Measurements from ENCODE around the gene KDM3B. TPM values are rescaled to one million over a fixed set of nuclear protein-coding genes. Genes with fewer than 3 reads are reported as not detected.
A peak's percentile ranks its signal among the peaks of the same experiment; 100 is the strongest.

KDM3B gene
- total and polyA plus RNA-seq, 2 of the 8 experiments (the other 6 are each of a cell fraction or from before 2014, with no cell fraction given) = 27.1 to 78.1 TPM

GRCh38 chr5:138369261-138369660 lies 16.8 kb downstream of the KDM3B start:
- H3K79me1 ChIP-seq (ENCODE audit: low read depth, low read length) = peaks cover 5% of the 10 kb centered on the region; the same call in 1 of the 2 replicates
- H3K56ac ChIP-seq (replicated peaks; ENCODE audit: insufficient read length, low read depth, low read length) = no peak overlapping the region
- DNase-seq (ENCODE audit: low read depth in 1 of 2, low spot score in 2 of 2) (no peak), FAIRE-seq (no peak)
- no peak overlapping the region for H4K91ac ChIP-seq (replicated peaks; ENCODE audit: insufficient read length, low read length)
- no peak overlapping the region for H2BK120ac ChIP-seq (replicated peaks; ENCODE audit: low read depth, low read length)
- H3K9ac ChIP-seq (replicated peaks in 1 of 4; ENCODE audit: extremely low read depth in 1 of 4, low read depth in 3 of 4, low read length in 3 of 4) = peak overlapping the region in 1 of 4 experiments; percentile 32; a peak in 1 of 7 replicates
- no peak overlapping the region for H3K14ac ChIP-seq (ENCODE audit: insufficient read length)
- no peaks in the 10 kb centered on the region for H3K23me2 ChIP-seq (ENCODE audit: low read depth, low read length)
- CTCF ChIA-PET (ENCODE audit: partially characterized antibody) = interaction anchor here (0.6 to 6.5 kb wide), 3 partner anchors 16 to 163 kb away, joined by 3 to 63 read pairs (median 3); partner anchors contain the start of gene KDM3B
- no peaks in the 10 kb centered on the region for H3K9me3 ChIP-seq (ENCODE audit: insufficient read depth in 2 of 2, low read depth in 1 of 2, low read length in 1 of 2)
- H2AK5ac ChIP-seq (ENCODE audit: low read depth, low read length) = no peak overlapping the region
- H3K27ac ChIP-seq (ENCODE audit: low read depth, low read length) = no peak overlapping the region
- no peaks in the 10 kb centered on the region; a peak in 1 of 8 replicates for H3K36me3 ChIP-seq (ENCODE audit: control insufficient read depth in 2 of 4, insufficient read depth in 4 of 4, low read length in 3 of 4)
- no peak overlapping the region for H2BK12ac ChIP-seq (ENCODE audit: low read depth, low read length)
- POLR2A ChIA-PET (ENCODE audit: partially characterized antibody) = interaction anchor here (5.1 kb wide), 1 partner anchor 16 kb away, joined by 26 read pairs; the partner anchor contains the start of gene KDM3B
- no peak overlapping the region for H4K8ac ChIP-seq (ENCODE audit: extremely low read depth, insufficient read depth, low read length)
- peaks cover 0 to 7% of the 10 kb centered on the region in 2 experiments for H4K20me1 ChIP-seq (replicated peaks in 1 of 2; ENCODE audit: control insufficient read depth in 1 of 2, insufficient read depth in 2 of 2, low read length in 2 of 2)
- peaks cover 9 to 73% of the 10 kb centered on the region in 2 experiments for H3K79me2 ChIP-seq (ENCODE audit: control insufficient read depth in 1 of 2, insufficient read depth in 2 of 2, low read length in 2 of 2)
- no peak overlapping the region for H3K23ac ChIP-seq (ENCODE audit: insufficient read length)
- no peak overlapping the region for H2AFZ ChIP-seq (ENCODE audit: low read length)
- whole genome bisulfite sequencing, 2 experiments (ENCODE audit: extremely low coverage in 1 of 2, insufficient coverage in 1 of 2, insufficient read length in 1 of 2, insufficient replicate concordance in 2 of 2, low coverage in 1 of 2, low lambda C conversion rate in 2 of 2, missing lambda C conversion rate in 1 of 2) = 88% methylated on average over 5 of the region's 5 CpGs; no CpG with 5 or more reads in 1 of the 2 experiments
- H4K5ac ChIP-seq (ENCODE audit: insufficient read length, low read depth, low read length) = no peak overlapping the region
- H3K4me2 ChIP-seq (ENCODE audit: insufficient read depth in 1 of 2, low read depth in 2 of 2, low read length in 2 of 2) = no peak overlapping the region
- H2BK20ac ChIP-seq (ENCODE audit: low read length) = no peak overlapping the region
- no peak overlapping the region for H3K4ac ChIP-seq (replicated peaks; ENCODE audit: insufficient read length, low read depth, low read length)
- no peak overlapping the region for H2BK15ac ChIP-seq (ENCODE audit: low read length)
- no peaks in the 10 kb centered on the region for H3K4me1 ChIP-seq (replicated peaks in 1 of 4; ENCODE audit: control insufficient read depth in 3 of 4, insufficient read depth in 4 of 4, low read length in 3 of 4)
- no peaks in the 10 kb centered on the region for H3K27me3 ChIP-seq (replicated peaks in 1 of 4; ENCODE audit: control insufficient read depth in 3 of 4, extremely low read depth in 1 of 4, insufficient read depth in 3 of 4, low read length in 3 of 4)
- no peak overlapping the region for H3K4me3 ChIP-seq (ENCODE audit: extremely low read depth in 1 of 4, insufficient read depth in 2 of 4, low read depth in 3 of 4, low read length in 4 of 4)
- no peak overlapping the region for H2BK5ac ChIP-seq (ENCODE audit: low read depth, low read length)
- H3K18ac ChIP-seq (ENCODE audit: extremely low read depth, low read length) = no peak overlapping the region
- TF ChIP-seq SIN3A (conservative IDR thresholded peaks at IDR 0.05 in 1 of 2, IDR thresholded peaks at IDR 0.05 in 1 of 2; ENCODE audit: low read depth in 1 of 2, low read length in 2 of 2) = no peak
- TF ChIP-seq CHD2 (IDR thresholded peaks at IDR 0.05; ENCODE audit: low read length) = no peak
- TF ChIP-seq SP1 (IDR thresholded peaks at IDR 0.05; ENCODE audit: low read depth, low read length) = no peak
- no peak for TF ChIP-seq MAFK (IDR thresholded peaks at IDR 0.05; ENCODE audit: low read depth, low read length)
- TF ChIP-seq TEAD4 (IDR thresholded peaks at IDR 0.05; ENCODE audit: low read depth, low read length) = no peak
- no peak for TF ChIP-seq CHD1 (IDR thresholded peaks at IDR 0.05; ENCODE audit: low read depth, low read length)
- no peak for TF ChIP-seq NRF1 (IDR thresholded peaks at IDR 0.05; ENCODE audit: low read depth, low read length)
- TF ChIP-seq EZH2 (IDR thresholded peaks at IDR 0.05; ENCODE audit: low read depth, low read length, severe bottlenecking) = no peak
- TF ChIP-seq TAF1 (IDR thresholded peaks at IDR 0.05; ENCODE audit: low read depth, low read length) = no peak
- no peak for TF ChIP-seq RAD21 (IDR thresholded peaks at IDR 0.05 in 1 of 2, conservative IDR thresholded peaks at IDR 0.05 in 1 of 2; ENCODE audit: low read depth in 2 of 2, low read length in 2 of 2)
- no peak for TF ChIP-seq CEBPB (IDR thresholded peaks at IDR 0.05; ENCODE audit: low read depth, low read length)
- TF ChIP-seq SRF (IDR thresholded peaks at IDR 0.05; ENCODE audit: low read depth, low read length) = no peak
- no peak for TF ChIP-seq KDM1A (IDR thresholded peaks at IDR 0.05; ENCODE audit: borderline replicate concordance, low read length)
- no peak for TF ChIP-seq JUN (IDR thresholded peaks at IDR 0.05; ENCODE audit: low read depth, low read length)
- no peak for TF ChIP-seq EGR1 (IDR thresholded peaks at IDR 0.05; ENCODE audit: borderline replicate concordance, low read depth, low read length)

Measured in H1 (cell line).